ENCODE measurements around the gene MUC12.

- TF ChIP-seq ZBTB40 (IDR thresholded peaks at IDR 0.05) (no peak), ZBTB40 (CRISPR knock-in tag; IDR thresholded peaks at IDR 0.05) (no peak), BHLHE40 (IDR thresholded peaks at IDR 0.05; ENCODE audit: low read length) (no peak), EZH2 (IDR thresholded peaks at IDR 0.05; ENCODE audit: borderline replicate concordance, low read depth, low read length) (no peak), CTCF (IDR thresholded peaks at IDR 0.05 in 2 of 3, conservative IDR thresholded peaks at IDR 0.05 in 1 of 3; ENCODE audit: insufficient read depth in 2 of 3, low read depth in 1 of 3, low read length in 3 of 3) (0 out of 6 replicates have a peak, but pooled peaks of 1 of the 3 experiments have one; percentile 20), ZNF407 (IDR thresholded peaks at IDR 0.05; ENCODE audit: low read depth) (no peak), ZBTB49 (CRISPR knock-in tag; IDR thresholded peaks at IDR 0.05; ENCODE audit: borderline replicate concordance) (no peak), THAP7 (CRISPR knock-in tag; IDR thresholded peaks at IDR 0.05) (no peak)
These were observed 48.3 kb upstream of the MUC12 start for GRCh38 chr7:100921039-100921438.

Data from K562 (cell line).